Panc1 (cell line): ENCODE measurements around the gene PSMB7. TPM values are rescaled to one million over a fixed set of nuclear protein-coding genes. Genes with fewer than 3 reads are reported as not detected.

ENCODE experiments used
- ATAC-seq: fragments of 200-7000 bp; cut with Tn5 transposase; 2 replicates; pipeline ENCODE4 v1.9.1; 2020; ENCODE audit warnings: mild to moderate bottlenecking, moderate library complexity
- BruUV-seq: library from RNA; stranded (reverse); fragments of 400-500 nt; replicated peaks from 2 replicates; lab custom pipeline; 2021; lab: Mats Ljungman, UMichigan
- CTCF ChIA-PET: fragments of 300-600 bp; sonication (Branson Sonifier 250); formaldehyde crosslinking; loops from one replicate; lab custom pipeline; 2022; ENCODE audit warnings: antibody characterized with exemption; lab: Charles Lee
- POLR2A ChIA-PET: fragments of 300-600 bp; sonication (Branson Sonifier 250); formaldehyde crosslinking; loops from one replicate; lab custom pipeline; 2022; ENCODE audit warnings: antibody characterized with exemption; lab: Charles Lee
- DNase-seq: peaks from one replicate; pipeline ENCODE4 v3.0.0-alpha.2; 2010; ENCODE audit warnings: low read depth, low spot score
- H3K27ac ChIP-seq: 2 replicates; pipeline ENCODE4 v1.5.1; 2011; ENCODE audit warnings: mild to moderate bottlenecking, low read length, inconsistent platforms
- H3K27me3 ChIP-seq: fragments of 200-500 bp; sonication (Bioruptor generic); 2 replicates; pipeline ENCODE4 v1.6.0; 2014; ENCODE audit warnings: low read length, inconsistent platforms; ENCODE audit not compliant: control insufficient read depth, insufficient read depth
- H3K36me3 ChIP-seq: fragments of 200-500 bp; sonication (Bioruptor generic); 2 replicates; pipeline ENCODE4 v1.5.1; 2014; ENCODE audit warnings: inconsistent platforms, mild to moderate bottlenecking, low read length, moderate library complexity; ENCODE audit not compliant: control insufficient read depth, insufficient read depth
- H3K4me1 ChIP-seq: 2 replicates; pipeline ENCODE4 v1.5.1; 2011; ENCODE audit warnings: inconsistent platforms, mild to moderate bottlenecking, low read length, moderate library complexity; ENCODE audit not compliant: control insufficient read depth, insufficient read depth
- H3K4me3 ChIP-seq, 2 experiments: 2 replicates each; pipeline ENCODE4 v1.5.1; 2011 to 2012; ENCODE audit warnings: low read depth in 2 of 2, low read length in 2 of 2, mild to moderate bottlenecking in 2 of 2, inconsistent platforms in 1 of 2, moderate library complexity in 1 of 2
- H3K9me3 ChIP-seq: fragments of 200-500 bp; sonication (Bioruptor generic); 2 replicates; pipeline ENCODE4 v1.5.1; 2014; ENCODE audit warnings: low read depth, mild to moderate bottlenecking, inconsistent platforms, low read length, moderate library complexity; ENCODE audit not compliant: control insufficient read depth, insufficient read depth
- POLR2AphosphoS5 ChIP-seq: IDR thresholded peaks from 2 replicates; pipeline ENCODE4 v1.6.1; 2012; ENCODE audit warnings: mild to moderate bottlenecking, low read depth, low read length, moderate library complexity
- SIN3A ChIP-seq: IDR thresholded peaks from 2 replicates; pipeline ENCODE4 v1.6.1; 2012; ENCODE audit warnings: low read depth, mild to moderate bottlenecking, low read length, moderate library complexity, borderline replicate concordance; ENCODE audit not compliant: insufficient read depth
- TCF7L2 ChIP-seq: IDR thresholded peaks from 2 replicates; pipeline ENCODE4 v1.6.1; 2011; ENCODE audit warnings: mild to moderate bottlenecking, low read depth, low read length, inconsistent platforms
- in situ Hi-C: cut with HindIII; loops from 2 replicates; pipeline ENCODE4 v1.10.0; 2016; ENCODE audit warnings: low sequenced_read_pairs, low pct_unique_long_range_greater_than_20kb
- intact Hi-C: fragments of 100-400 bp; cut with micrococcal nuclease; formaldehyde crosslinking; loops from one replicate; pipeline ENCODE4 v1.10.0; 2022; ENCODE audit not compliant: unreplicated experiment
- total RNA-seq: library from RNA; stranded (reverse); gene quantifications from one replicate; pipeline ENCODE4 v1.2.1, GENCODE V29; 2021; ENCODE audit not compliant: unreplicated experiment
- TF ChIP-seq, protein P1 (sequence below): fragments of 450-650 bp; IDR thresholded peaks from 2 replicates; pipeline ENCODE4 v1.5.1; 2017; ENCODE audit warnings: mild to moderate bottlenecking
- TF ChIP-seq, protein P2 (sequence below), 2 experiments: IDR thresholded peaks; 2 replicates each; pipeline ENCODE4 v1.6.1; 2011 to 2012; ENCODE audit warnings: low read depth in 2 of 2, control low read depth in 1 of 2, low read length in 1 of 2, mild to moderate bottlenecking in 1 of 2, moderate library complexity in 1 of 2; ENCODE audit not compliant: insufficient read depth in 1 of 2

Gene PSMB7
- total RNA-seq, 1 experiment from 2014 or later = 167 TPM

DNA sequence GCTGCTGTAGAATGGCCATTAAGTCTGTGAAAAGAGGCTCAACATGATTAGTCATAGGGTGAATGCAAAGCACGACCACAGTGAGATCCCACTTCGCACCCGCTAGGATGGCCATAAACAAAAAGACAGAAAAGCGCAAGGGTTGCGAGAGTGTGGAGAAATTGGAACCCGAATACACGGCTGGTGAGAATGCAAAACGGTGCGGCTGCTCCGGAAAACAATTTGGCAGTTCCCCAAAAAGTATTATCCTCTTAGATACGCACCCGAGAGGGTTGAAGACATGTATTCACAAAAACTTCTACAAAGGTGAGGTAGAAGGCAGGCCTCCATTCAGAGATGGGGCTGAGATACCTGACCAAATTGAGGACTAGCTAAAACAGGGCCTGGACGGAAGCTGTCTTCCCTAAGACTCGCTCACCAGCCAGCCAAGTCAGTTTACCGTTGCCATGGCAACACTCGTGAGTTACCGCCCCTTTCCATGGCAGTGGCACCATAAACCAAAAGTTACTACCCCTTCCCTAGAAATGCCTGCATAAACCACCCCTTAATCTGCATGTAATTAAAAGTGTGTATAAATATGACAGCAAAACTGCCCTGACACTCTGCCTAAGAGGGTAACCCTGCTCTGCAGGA, 726 bp upstream of the PSMB7 start:
- DNase-seq (no peak), ATAC-seq (no peak)
- POLR2A ChIA-PET = no interaction called here
- H3K27me3 ChIP-seq = no peaks in the 10 kb centered on the region
- CTCF ChIA-PET = no interaction called here
- H3K9me3 ChIP-seq = no peaks in the 10 kb centered on the region
- peaks cover 24% of the 10 kb centered on the region for H3K4me1 ChIP-seq
- peak overlapping the region; percentile 67 to 96; a peak in 3 of 4 replicates for H3K4me3 ChIP-seq
- no TSS peak for BruUV-seq
- peaks cover 22% of the 10 kb centered on the region for H3K36me3 ChIP-seq
- in situ Hi-C loops = no loop called here
- TF ChIP-seq SIN3A (no peak), POLR2AphosphoS5 (no peak), TCF7L2 (no peak)
- TF ChIP-seq, protein P1, sequence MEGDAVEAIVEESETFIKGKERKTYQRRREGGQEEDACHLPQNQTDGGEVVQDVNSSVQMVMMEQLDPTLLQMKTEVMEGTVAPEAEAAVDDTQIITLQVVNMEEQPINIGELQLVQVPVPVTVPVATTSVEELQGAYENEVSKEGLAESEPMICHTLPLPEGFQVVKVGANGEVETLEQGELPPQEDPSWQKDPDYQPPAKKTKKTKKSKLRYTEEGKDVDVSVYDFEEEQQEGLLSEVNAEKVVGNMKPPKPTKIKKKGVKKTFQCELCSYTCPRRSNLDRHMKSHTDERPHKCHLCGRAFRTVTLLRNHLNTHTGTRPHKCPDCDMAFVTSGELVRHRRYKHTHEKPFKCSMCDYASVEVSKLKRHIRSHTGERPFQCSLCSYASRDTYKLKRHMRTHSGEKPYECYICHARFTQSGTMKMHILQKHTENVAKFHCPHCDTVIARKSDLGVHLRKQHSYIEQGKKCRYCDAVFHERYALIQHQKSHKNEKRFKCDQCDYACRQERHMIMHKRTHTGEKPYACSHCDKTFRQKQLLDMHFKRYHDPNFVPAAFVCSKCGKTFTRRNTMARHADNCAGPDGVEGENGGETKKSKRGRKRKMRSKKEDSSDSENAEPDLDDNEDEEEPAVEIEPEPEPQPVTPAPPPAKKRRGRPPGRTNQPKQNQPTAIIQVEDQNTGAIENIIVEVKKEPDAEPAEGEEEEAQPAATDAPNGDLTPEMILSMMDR = no peak
- TF ChIP-seq, protein P2, sequence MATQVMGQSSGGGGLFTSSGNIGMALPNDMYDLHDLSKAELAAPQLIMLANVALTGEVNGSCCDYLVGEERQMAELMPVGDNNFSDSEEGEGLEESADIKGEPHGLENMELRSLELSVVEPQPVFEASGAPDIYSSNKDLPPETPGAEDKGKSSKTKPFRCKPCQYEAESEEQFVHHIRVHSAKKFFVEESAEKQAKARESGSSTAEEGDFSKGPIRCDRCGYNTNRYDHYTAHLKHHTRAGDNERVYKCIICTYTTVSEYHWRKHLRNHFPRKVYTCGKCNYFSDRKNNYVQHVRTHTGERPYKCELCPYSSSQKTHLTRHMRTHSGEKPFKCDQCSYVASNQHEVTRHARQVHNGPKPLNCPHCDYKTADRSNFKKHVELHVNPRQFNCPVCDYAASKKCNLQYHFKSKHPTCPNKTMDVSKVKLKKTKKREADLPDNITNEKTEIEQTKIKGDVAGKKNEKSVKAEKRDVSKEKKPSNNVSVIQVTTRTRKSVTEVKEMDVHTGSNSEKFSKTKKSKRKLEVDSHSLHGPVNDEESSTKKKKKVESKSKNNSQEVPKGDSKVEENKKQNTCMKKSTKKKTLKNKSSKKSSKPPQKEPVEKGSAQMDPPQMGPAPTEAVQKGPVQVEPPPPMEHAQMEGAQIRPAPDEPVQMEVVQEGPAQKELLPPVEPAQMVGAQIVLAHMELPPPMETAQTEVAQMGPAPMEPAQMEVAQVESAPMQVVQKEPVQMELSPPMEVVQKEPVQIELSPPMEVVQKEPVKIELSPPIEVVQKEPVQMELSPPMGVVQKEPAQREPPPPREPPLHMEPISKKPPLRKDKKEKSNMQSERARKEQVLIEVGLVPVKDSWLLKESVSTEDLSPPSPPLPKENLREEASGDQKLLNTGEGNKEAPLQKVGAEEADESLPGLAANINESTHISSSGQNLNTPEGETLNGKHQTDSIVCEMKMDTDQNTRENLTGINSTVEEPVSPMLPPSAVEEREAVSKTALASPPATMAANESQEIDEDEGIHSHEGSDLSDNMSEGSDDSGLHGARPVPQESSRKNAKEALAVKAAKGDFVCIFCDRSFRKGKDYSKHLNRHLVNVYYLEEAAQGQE (IDR thresholded peaks at IDR 0.05; ENCODE audit: insufficient read depth in 1 of 2, low read depth in 2 of 2, low read length in 1 of 2) = no peak; a peak in 1 of 4 replicates
- H3K27ac ChIP-seq = peak overlapping the region; percentile 94
- intact Hi-C loops = loop anchor here (10.0 kb wide), 1 partner anchor 99 kb away; no protein-coding TSS in a partner anchor

DNA sequence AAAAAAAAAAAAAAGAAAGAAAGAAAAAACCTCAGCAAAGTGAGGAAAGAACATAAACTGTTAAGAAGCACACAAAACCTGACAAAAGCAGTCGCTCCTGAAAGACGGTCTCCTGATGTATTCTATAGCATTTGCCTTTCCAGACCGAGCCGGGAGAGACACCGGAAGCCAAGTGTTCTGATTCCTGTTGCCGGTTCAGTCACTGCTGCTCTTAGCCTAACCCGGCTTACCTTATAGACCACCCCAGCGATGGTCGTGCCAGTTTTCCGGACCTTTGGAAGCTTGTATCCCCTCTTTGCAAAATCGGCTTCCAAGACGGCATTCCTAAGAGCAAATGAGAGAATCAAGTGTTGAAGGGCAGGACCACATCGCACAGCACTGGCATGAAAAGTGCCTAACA, 630 bp downstream of the PSMB7 start:
- BruUV-seq = no TSS peak
- peak; percentile 26; the same call in 1 of the 2 replicates for ATAC-seq
- no peak for DNase-seq
- intact Hi-C loops (loop anchor here (10.0 kb wide), 1 partner anchor 100 kb away; no protein-coding TSS in a partner anchor), in situ Hi-C loops (no loop called here)
- no peaks in the 10 kb centered on the region for H3K9me3 ChIP-seq
- peaks cover 22% of the 10 kb centered on the region for H3K36me3 ChIP-seq
- peak overlapping the region; percentile 94 for H3K27ac ChIP-seq
- TF ChIP-seq, protein P2 (IDR thresholded peaks at IDR 0.05; ENCODE audit: insufficient read depth in 1 of 2, low read depth in 2 of 2, low read length in 1 of 2) = no peak
- no peak for TF ChIP-seq POLR2AphosphoS5
- no peak for TF ChIP-seq TCF7L2
- no peak for TF ChIP-seq SIN3A
- TF ChIP-seq, protein P1 = no peak
- ChIA-PET CTCF (no interaction called here), POLR2A (interaction anchor here (0.6 kb wide), 3 partner anchors 15 to 348 kb away, joined by 3 to 9 read pairs (median 5); no protein-coding TSS in a partner anchor)
- H3K4me1 ChIP-seq = peaks cover 24% of the 10 kb centered on the region
- no peaks in the 10 kb centered on the region for H3K27me3 ChIP-seq
- peak overlapping the region; percentile 67 to 96 for H3K4me3 ChIP-seq
